Coronary artery (tissue), 2 donors: ENCODE results near the gene SMAD6.

Experiments used
- DNase-seq: peaks from one replicate; pipeline ENCODE4 v3.0.0-alpha.2; 2017; ENCODE audit warnings: low spot score
- H3K27ac ChIP-seq, 2 donors: fragments of 200-600 bp; sonication (generic); one replicate each; pipeline ENCODE4 v1.5.1; 2016 to 2019
- H3K4me3 ChIP-seq: fragments of 200-600 bp; sonication (generic); 2 replicates; pipeline ENCODE4 v1.5.1; 2016; ENCODE audit warnings: mild to moderate bottlenecking, moderate library complexity
- CTCF ChIP-seq: fragments of 200-600 bp; sonication (generic); IDR thresholded peaks from one replicate; pipeline ENCODE4 v1.5.1; 2019; ENCODE audit warnings: antibody characterized with exemption

SMAD6 gene

GRCh38 chr15:66750609-66751008 is 48.6 kb downstream of the SMAD6 start:
- TF ChIP-seq CTCF = no peak
- no peak overlapping the region for H3K4me3 ChIP-seq
- no peak for DNase-seq
- peak overlapping the region in 1 of 2 donors; percentile 86 for H3K27ac ChIP-seq

- Histone ChIP-seq H3K4me3 (no peak overlapping the region), H3K27ac (peak overlapping the region; percentile 46 to 86)
- TF ChIP-seq CTCF = no peak
- DNase-seq = no peak
Observed at GRCh38 chr15:66751579-66751978, 49.5 kb downstream of the SMAD6 start.

GRCh38 chr15:66752078-66752477 is 50.0 kb downstream of the SMAD6 start:
- TF ChIP-seq CTCF = no peak
- no peak overlapping the region for H3K4me3 ChIP-seq
- peak overlapping the region; percentile 46 to 52 for H3K27ac ChIP-seq
- no peak for DNase-seq

GRCh38 chr15:66753687-66754377 is 51.8 kb downstream of the SMAD6 start:
- no peak overlapping the region for H3K4me3 ChIP-seq
- TF ChIP-seq CTCF = no peak
- DNase-seq = no peak
- H3K27ac ChIP-seq = peak overlapping the region; percentile 2 to 79

- no peak overlapping the region for H3K4me3 ChIP-seq
- TF ChIP-seq CTCF = no peak
- H3K27ac ChIP-seq = peak overlapping the region; percentile 41 to 79
- no peak for DNase-seq
Observed at GRCh38 chr15:66754789-66755188, 52.8 kb downstream of the SMAD6 start.

GRCh38 chr15:66755298-66756068 is 53.4 kb downstream of the SMAD6 start:
- H3K4me3 ChIP-seq = no peak overlapping the region
- no peak for TF ChIP-seq CTCF
- peak overlapping the region; percentile 41 to 79 for H3K27ac ChIP-seq
- no peak for DNase-seq

- no peak for DNase-seq
- Histone ChIP-seq H3K27ac (peak overlapping the region; percentile 60 to 93), H3K4me3 (peak overlapping the region; percentile 37)
- no peak for TF ChIP-seq CTCF
Observed at GRCh38 chr15:66756295-66756694, 54.3 kb downstream of the SMAD6 start.
